ENCODE data around the gene IFI27L1. TPM values are rescaled to one million over a fixed set of nuclear protein-coding genes. Genes with fewer than 3 reads are reported as not detected.

The IFI27L1 gene
- total RNA-seq, 1 donor from 2014 or later, result 36.8 TPM

GRCh38 chr14:94088516-94088915, 7.4 kb downstream of the IFI27L1 start:
- DNase-seq (ENCODE audit: extremely low spot score, unreplicated experiment), result no peak
- peaks cover 4% of the 10 kb centered on the region for H3K9me3 Mint-ChIP-seq
- H3K27ac Mint-ChIP-seq, result no peak overlapping the region
- no peak overlapping the region for H3K4me3 Mint-ChIP-seq
- no peaks in the 10 kb centered on the region for H3K27me3 Mint-ChIP-seq
- TF ChIP-seq, protein P1, sequence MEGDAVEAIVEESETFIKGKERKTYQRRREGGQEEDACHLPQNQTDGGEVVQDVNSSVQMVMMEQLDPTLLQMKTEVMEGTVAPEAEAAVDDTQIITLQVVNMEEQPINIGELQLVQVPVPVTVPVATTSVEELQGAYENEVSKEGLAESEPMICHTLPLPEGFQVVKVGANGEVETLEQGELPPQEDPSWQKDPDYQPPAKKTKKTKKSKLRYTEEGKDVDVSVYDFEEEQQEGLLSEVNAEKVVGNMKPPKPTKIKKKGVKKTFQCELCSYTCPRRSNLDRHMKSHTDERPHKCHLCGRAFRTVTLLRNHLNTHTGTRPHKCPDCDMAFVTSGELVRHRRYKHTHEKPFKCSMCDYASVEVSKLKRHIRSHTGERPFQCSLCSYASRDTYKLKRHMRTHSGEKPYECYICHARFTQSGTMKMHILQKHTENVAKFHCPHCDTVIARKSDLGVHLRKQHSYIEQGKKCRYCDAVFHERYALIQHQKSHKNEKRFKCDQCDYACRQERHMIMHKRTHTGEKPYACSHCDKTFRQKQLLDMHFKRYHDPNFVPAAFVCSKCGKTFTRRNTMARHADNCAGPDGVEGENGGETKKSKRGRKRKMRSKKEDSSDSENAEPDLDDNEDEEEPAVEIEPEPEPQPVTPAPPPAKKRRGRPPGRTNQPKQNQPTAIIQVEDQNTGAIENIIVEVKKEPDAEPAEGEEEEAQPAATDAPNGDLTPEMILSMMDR (conservative IDR thresholded peaks at IDR 0.05), result no peak
- no peaks in the 10 kb centered on the region for H3K4me1 Mint-ChIP-seq (ENCODE audit: unreplicated experiment)
- H3K36me3 Mint-ChIP-seq, result peaks cover 5% of the 10 kb centered on the region

- Mint-ChIP-seq H3K27me3 (no peaks in the 10 kb centered on the region), H3K36me3 (peaks cover 5% of the 10 kb centered on the region), H3K9me3 (peaks cover 4% of the 10 kb centered on the region), H3K4me3 (no peak overlapping the region), H3K27ac (no peak overlapping the region), H3K4me1 (ENCODE audit: unreplicated experiment) (no peaks in the 10 kb centered on the region)
- TF ChIP-seq, protein P1 (conservative IDR thresholded peaks at IDR 0.05), result no peak
- DNase-seq (ENCODE audit: extremely low spot score, unreplicated experiment), result no peak
These were observed 8.4 kb downstream of the IFI27L1 start for GRCh38 chr14:94089479-94089878.

- H3K9me3 Mint-ChIP-seq, result no peaks in the 10 kb centered on the region
- H3K36me3 Mint-ChIP-seq, result peaks cover 17% of the 10 kb centered on the region
- no peak overlapping the region for H3K4me3 Mint-ChIP-seq
- no peak overlapping the region for H3K27ac Mint-ChIP-seq
- no peak for DNase-seq (ENCODE audit: extremely low spot score, unreplicated experiment)
- peaks cover 3% of the 10 kb centered on the region for H3K4me1 Mint-ChIP-seq (ENCODE audit: unreplicated experiment)
- TF ChIP-seq, protein P1 (conservative IDR thresholded peaks at IDR 0.05), result no peak
- no peaks in the 10 kb centered on the region for H3K27me3 Mint-ChIP-seq
These were observed 12.3 kb downstream of the IFI27L1 start for GRCh38 chr14:94093418-94093817.

DNA sequence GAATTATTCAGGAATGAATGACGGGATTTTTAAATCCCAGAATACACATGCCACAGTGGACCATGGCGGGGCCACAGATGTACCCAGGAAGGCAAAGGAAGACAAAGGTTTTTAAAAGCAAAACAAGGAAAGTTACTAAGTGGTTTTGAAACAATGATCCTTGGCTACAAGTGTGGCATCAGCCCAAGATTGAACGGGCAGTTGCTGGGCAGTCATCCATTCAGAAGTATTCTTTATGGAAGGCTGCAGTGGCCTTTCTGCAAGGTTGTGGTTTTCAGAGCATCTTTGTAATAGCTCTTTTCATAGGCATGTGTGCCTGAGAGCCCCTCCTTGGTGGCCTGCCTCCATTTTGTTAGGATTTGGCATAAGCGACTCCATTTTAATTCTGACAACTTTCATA, 16.0 kb downstream of the IFI27L1 start:
- Mint-ChIP-seq H3K27ac (no peak overlapping the region), H3K4me1 (ENCODE audit: unreplicated experiment) (peaks cover 11% of the 10 kb centered on the region), H3K9me3 (no peaks in the 10 kb centered on the region), H3K4me3 (no peak overlapping the region), H3K27me3 (no peaks in the 10 kb centered on the region), H3K36me3 (peaks cover 24% of the 10 kb centered on the region)
- no peak for DNase-seq (ENCODE audit: extremely low spot score, unreplicated experiment)
- TF ChIP-seq, protein P1 (conservative IDR thresholded peaks at IDR 0.05), result no peak

DNA sequence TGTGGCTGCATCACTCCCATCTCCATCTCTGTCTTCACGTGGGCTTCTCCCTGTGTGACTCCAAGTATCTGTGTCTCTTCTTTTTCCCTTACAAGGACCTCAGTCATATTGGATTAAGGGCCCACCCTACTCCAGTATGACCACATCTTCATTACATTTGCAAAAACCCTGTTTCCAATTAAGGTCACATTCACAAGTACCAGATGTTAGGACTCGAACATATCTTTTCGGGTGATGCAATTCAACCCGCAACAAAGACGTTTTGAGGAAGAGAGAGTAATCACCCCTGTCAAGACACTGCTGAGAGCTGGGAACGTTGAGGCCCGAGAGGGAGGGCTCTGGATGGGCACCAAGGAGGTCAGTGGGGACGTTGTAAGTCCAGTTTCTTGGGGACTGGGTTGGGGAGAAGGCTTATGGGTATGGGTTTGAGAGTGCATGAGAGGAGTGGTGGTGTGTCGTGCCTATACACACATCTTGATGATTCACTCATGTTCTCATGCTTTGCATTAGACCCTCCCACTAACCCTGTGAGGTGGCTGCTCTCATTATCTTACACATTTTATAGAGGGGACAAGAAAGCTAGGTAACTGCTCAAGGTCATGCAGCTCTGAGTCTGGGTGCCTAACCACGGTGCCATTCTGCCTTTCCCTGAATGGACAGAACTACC, 17.3 kb downstream of the IFI27L1 start:
- TF ChIP-seq, protein P1 (conservative IDR thresholded peaks at IDR 0.05), result no peak
- Mint-ChIP-seq H3K9me3 (no peaks in the 10 kb centered on the region), H3K4me3 (no peak overlapping the region), H3K36me3 (peaks cover 24% of the 10 kb centered on the region), H3K4me1 (ENCODE audit: unreplicated experiment) (peaks cover 11% of the 10 kb centered on the region), H3K27me3 (no peaks in the 10 kb centered on the region), H3K27ac (peak overlapping the region; percentile 53)
- DNase-seq (ENCODE audit: extremely low spot score, unreplicated experiment), result no peak

Measured in type B pancreatic cell (in vitro differentiated cells).